ENCODE data around the gene GM2A. TPM values are rescaled to one million over a fixed set of nuclear protein-coding genes. Genes with fewer than 3 reads are reported as not detected.
"Not testable (repeated sequence)": the region's sequence is repeated elsewhere in the genome, so short reads cannot be mapped to it uniquely, and the experiment has no call there.

Gene GM2A
- total RNA-seq, 2 experiments from 2014 or later = 15.9 to 19.5 TPM

DNA sequence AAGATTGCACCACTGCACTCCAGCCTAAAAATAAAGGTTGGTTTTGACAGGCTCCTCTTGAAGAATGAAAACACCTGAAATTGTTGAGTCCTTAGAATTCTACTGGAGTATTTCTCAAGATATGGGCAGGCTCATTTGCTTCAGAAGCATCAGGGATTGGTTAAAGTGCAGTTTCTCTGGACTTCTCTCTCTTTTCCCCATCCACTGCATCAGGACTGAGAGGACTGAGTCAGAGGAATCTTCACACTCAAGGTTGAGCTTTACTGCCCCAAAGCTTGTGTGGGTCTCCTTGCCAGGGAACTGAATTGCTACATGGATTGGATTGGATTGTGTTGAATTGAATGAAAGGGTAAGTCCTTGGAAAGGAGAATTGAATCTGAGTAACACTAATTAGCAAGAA is 21.6 kb upstream of the GM2A start:
- CTCF ChIA-PET = interaction anchor here (0.8 to 3.2 kb wide), 3 partner anchors 9 to 540 kb away, joined by 3 to 19 read pairs (median 5); no protein-coding TSS in a partner anchor
- no peak overlapping the region for H3K27ac Mint-ChIP-seq
- no peak for DNase-seq
- no peak overlapping the region for H3K4me3 Mint-ChIP-seq
- no peaks in the 10 kb centered on the region for H3K27me3 Mint-ChIP-seq
- no peaks in the 10 kb centered on the region for H3K36me3 Mint-ChIP-seq (ENCODE audit: low read depth)
- H3K9me3 Mint-ChIP-seq = peaks cover 3% of the 10 kb centered on the region
- POLR2A ChIA-PET = no interaction called here
- H3K4me1 Mint-ChIP-seq = peaks cover 21% of the 10 kb centered on the region

DNA sequence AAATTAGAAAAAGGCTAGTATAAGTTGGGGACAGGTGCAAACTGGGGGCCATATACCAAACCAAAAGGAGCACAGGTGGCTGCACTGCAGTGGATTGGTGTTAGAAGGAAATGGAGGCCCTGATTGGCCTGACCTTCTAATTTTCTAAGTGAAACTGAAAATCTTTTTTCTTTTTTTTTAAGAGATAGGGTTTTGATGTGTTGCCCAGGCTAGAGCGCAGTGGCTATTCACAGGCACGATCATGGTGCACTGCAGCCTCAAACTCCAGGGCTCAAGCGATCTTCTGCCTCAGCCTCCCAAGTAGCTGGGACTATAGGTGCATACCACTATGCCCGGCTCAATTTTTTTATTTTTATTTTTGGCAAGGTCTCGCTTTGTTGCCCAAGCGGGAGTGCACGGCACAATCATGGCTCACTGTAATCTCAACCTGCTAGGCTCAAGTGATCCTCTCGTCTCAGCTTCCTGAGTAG is 19.3 kb upstream of the GM2A start:
- H3K36me3 Mint-ChIP-seq (ENCODE audit: low read depth) = no peaks in the 10 kb centered on the region
- ChIA-PET POLR2A (no interaction called here), CTCF (interaction anchor here (2.4 kb wide), 1 partner anchor 10 kb away, joined by 13 read pairs; the partner anchor contains the start of gene CCDC69)
- H3K4me1 Mint-ChIP-seq = peaks cover 29% of the 10 kb centered on the region
- peak overlapping the region; percentile 10 for H3K27ac Mint-ChIP-seq
- H3K27me3 Mint-ChIP-seq = no peaks in the 10 kb centered on the region
- no peaks in the 10 kb centered on the region for H3K9me3 Mint-ChIP-seq
- no peak for DNase-seq
- H3K4me3 Mint-ChIP-seq = no peak overlapping the region

DNA sequence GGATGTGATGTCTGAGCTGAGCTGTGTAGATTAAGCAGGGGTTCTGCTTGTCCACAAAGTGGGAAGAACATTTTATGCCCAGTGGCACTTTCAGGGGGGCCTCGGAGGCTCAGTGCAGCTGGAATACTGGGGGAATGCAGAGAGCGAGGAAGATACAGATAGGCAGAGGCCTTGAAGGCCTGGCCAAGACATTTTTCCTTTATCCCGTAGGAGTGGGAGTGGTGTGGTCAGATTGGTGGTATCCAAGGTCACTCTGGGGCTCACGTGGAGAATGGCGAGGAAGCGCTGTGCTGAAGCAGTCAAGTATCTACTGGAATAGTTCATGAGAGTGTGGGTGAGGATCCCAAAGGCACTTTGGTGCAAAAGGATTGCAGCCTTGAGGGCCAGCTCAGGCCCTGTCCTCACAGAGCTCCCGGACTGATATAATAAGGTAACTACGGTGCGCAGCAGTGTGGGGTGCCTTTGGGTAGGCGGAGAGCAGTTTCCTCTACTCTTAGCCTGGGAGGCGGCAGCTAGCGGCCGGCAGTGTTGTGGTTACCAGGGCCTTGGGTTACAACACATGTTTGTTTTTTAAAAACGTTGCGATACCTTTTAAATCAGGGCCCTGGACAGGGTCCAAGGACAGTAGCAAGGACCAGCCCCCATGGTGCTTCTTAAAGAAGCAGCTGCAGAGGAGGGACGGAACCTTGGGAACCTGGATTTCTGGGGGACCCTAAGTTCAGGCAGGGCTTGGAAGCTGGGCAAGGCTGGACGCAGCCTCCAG is 18.3 kb upstream of the GM2A start:
- peak; percentile 26 for DNase-seq
- Mint-ChIP-seq H3K4me1 (peaks cover 38% of the 10 kb centered on the region), H3K9me3 (no peaks in the 10 kb centered on the region), H3K27ac (no peak overlapping the region), H3K27me3 (no peaks in the 10 kb centered on the region), H3K36me3 (ENCODE audit: low read depth) (no peaks in the 10 kb centered on the region), H3K4me3 (no peak overlapping the region)
- ChIA-PET POLR2A (no interaction called here), CTCF (interaction anchor here (0.5 to 2.4 kb wide), 7 partner anchors 11 to 221 kb away, joined by 3 to 13 read pairs (median 4); partner anchors contain the start of gene CCDC69)

DNA sequence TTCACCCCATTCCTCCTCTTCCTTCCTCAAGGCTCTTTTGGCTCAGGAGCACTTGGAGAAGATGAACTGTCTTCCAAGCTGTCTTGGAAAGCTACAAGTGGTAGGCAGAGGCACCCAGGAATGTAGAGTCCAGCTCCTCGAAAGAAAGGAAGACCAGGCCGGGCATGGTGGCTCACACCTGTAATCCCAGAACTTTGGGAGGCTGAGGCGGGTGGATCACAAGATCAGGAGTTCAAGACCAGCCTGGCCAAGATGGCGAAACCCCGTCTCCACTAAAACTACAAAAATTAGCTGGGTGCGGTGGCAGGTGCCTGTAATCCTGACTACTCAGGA is 17.8 kb upstream of the GM2A start:
- H3K36me3 Mint-ChIP-seq (ENCODE audit: low read depth); H3K27me3 Mint-ChIP-seq; POLR2A ChIA-PET; H3K4me3 Mint-ChIP-seq; DNase-seq; H3K9me3 Mint-ChIP-seq: not testable (repeated sequence)
- H3K4me1 Mint-ChIP-seq = peaks cover 38% of the 10 kb centered on the region
- CTCF ChIA-PET = interaction anchor here (1.4 to 2.4 kb wide), 5 partner anchors 12 to 120 kb away, joined by 3 to 13 read pairs (median 4); partner anchors contain the start of gene CCDC69
- H3K27ac Mint-ChIP-seq = peak overlapping the region; percentile 46

DNA sequence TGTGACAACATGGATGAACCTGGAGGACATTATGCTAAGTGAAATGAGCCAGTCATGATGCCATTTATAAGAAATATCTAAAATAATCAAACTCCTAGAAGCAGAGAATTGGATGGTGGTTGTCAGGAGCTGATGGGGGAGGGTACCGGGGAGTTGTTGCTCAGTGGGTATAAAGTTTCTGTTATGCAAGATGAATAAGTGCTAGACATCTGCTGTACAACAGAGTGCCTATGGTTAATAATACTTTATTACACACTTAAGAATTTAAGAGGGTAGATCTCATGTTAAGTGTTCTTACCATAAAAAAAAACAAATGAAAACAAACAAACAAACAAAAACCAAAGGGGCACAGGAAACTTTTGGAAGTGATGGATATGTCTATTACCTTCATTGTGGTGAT is 16.1 kb upstream of the GM2A start:
- CTCF ChIA-PET = interaction anchor here (0.8 to 2.7 kb wide), 4 partner anchors 15 to 72 kb away, joined by 3 to 9 read pairs (median 4); no protein-coding TSS in a partner anchor

DNA sequence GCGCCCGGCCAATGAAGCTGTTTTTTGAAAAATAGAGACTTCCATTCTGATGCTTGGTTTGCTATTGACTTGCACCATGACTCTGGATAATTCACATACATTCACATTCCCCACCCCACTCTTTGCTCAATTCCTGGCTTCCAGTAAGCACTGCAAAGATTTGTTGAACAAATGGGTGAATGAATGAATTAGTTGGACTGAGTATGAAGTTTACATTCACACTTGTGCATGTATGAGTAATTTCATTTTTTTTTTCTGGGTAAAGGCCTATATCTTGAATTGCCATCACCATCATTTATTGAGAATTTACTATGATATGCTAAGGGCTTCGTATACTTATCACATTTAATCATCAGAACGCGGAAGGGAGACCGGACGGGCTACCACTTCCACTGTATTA is 15.3 kb upstream of the GM2A start:
- POLR2A ChIA-PET = interaction anchor here (0.7 kb wide), 1 partner anchor 14 kb away, joined by 4 read pairs; the partner anchor contains the start of gene CCDC69
- Mint-ChIP-seq H3K4me1 (peaks cover 41% of the 10 kb centered on the region), H3K4me3 (no peak overlapping the region), H3K27me3 (no peaks in the 10 kb centered on the region), H3K9me3 (no peaks in the 10 kb centered on the region), H3K36me3 (ENCODE audit: low read depth) (no peaks in the 10 kb centered on the region), H3K27ac (no peak overlapping the region)
- CTCF ChIA-PET = interaction anchor here (0.7 to 2.7 kb wide), 10 partner anchors 8 to 435 kb away, joined by 3 to 12 read pairs (median 5); partner anchors contain the start of gene CCDC69
- no peak for DNase-seq

More for the DNA sequence above, 16.1 kb upstream of the GM2A start:
- no peaks in the 10 kb centered on the region for H3K27me3 Mint-ChIP-seq
- H3K36me3 Mint-ChIP-seq (ENCODE audit: low read depth) = no peaks in the 10 kb centered on the region
- H3K4me3 Mint-ChIP-seq = no peak overlapping the region
- POLR2A ChIA-PET = interaction anchor here (0.7 kb wide), 1 partner anchor 13 kb away, joined by 4 read pairs; the partner anchor contains the start of gene CCDC69
- no peak for DNase-seq
- no peak overlapping the region for H3K27ac Mint-ChIP-seq
- H3K9me3 Mint-ChIP-seq = no peaks in the 10 kb centered on the region
- H3K4me1 Mint-ChIP-seq = peaks cover 41% of the 10 kb centered on the region

DNA sequence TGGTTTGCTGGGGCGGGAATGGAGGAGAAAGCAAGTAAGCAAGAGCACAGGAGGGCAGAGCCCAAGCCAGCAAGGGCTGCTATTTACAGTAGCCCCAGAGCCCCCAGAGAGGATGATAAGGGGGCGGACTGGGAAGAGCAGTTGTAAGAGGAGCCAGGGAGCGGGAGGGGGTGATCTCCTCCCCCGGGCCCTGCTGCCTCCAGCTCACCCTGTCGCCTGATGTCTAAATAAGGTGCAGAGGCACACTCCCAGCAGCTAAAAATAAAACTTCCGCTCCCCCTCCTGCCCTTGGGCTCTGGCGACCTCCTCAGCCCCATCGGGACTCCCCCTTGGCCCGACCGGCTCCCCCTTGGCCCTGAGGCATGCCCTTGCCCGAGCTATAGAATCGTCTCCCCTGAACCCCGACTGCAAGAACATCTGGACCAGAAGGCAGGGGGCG is 14.7 kb upstream of the GM2A start:
- no peak for DNase-seq
- no peaks in the 10 kb centered on the region for H3K27me3 Mint-ChIP-seq
- no peak overlapping the region for H3K27ac Mint-ChIP-seq
- no peak overlapping the region for H3K4me3 Mint-ChIP-seq
- no peaks in the 10 kb centered on the region for H3K9me3 Mint-ChIP-seq
- POLR2A ChIA-PET = no interaction called here
- H3K4me1 Mint-ChIP-seq = peaks cover 39% of the 10 kb centered on the region
- CTCF ChIA-PET = interaction anchor here (0.7 to 2.7 kb wide), 17 partner anchors 9 to 434 kb away, joined by 3 to 13 read pairs (median 5); partner anchors contain the start of genes CCDC69 and GM2A
- H3K36me3 Mint-ChIP-seq (ENCODE audit: low read depth) = no peaks in the 10 kb centered on the region

DNA sequence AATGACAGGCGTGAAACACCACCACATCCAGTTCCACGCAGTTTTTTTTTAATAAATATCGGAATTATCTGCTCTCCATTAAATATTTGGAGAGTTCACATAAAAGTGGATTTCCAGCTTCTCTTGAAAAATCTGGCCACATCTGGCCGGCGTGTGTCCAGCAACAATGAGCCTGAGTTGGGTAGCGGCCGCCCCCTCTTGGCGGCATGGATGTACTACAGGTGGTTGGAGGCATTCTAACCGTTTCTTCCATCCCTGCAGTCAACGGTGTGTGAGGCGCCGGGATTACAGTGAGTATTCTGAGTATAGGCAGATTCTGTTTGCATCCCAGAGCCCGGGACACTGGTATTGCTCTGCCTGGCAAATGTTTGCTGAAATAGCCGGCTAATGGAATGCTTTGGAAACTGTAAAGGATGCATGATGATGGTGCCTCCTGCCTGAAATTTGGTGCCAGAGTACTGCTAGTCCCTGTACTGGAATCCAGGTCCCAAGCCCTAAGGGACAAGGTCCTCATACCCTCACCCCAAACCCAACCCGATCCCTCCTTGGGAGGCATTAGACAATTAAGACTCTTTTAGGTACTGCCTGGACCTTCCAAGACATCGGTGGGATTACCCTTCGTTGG is 13.6 kb upstream of the GM2A start:
- H3K4me3 Mint-ChIP-seq = no peak overlapping the region
- DNase-seq = peak; percentile 61
- no peaks in the 10 kb centered on the region for H3K27me3 Mint-ChIP-seq
- H3K9me3 Mint-ChIP-seq = no peaks in the 10 kb centered on the region
- ChIA-PET CTCF (interaction anchor here (0.7 to 4.3 kb wide), 19 partner anchors 9 to 130 kb away, joined by 3 to 19 read pairs (median 5); partner anchors contain the start of genes CCDC69 and GM2A), POLR2A (no interaction called here)
- peaks cover 41% of the 10 kb centered on the region for H3K4me1 Mint-ChIP-seq
- no peak overlapping the region for H3K27ac Mint-ChIP-seq
- no peaks in the 10 kb centered on the region for H3K36me3 Mint-ChIP-seq (ENCODE audit: low read depth)

DNA sequence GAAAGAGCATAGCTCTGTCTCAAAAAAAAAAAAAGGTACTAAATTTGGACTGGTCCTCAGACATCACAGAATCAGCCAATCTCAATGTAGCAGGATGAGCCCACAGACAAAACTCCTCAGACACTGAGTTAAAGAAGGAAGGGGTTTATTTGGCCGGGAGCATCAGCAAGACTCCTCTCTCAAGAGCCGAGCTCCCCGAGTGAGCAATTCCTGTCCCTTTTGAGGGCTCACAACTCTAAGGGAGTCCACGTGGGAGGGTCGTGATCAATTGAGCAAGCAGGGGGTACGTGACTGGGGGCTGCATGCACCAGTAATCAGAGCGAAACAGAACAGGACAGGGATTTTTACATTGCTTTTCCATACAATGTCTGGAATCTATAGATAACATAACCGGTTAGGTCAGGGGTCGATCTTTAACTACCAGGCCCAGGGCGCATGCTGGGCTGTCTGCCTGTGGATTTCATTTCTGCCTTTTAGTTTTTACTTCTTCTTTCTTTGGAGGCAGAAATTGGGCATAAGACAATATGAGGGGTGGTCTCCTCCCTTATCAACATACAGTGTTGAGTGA is 12.6 kb upstream of the GM2A start:
- not testable (repeated sequence) for H3K4me3 Mint-ChIP-seq; H3K9me3 Mint-ChIP-seq; H3K36me3 Mint-ChIP-seq (ENCODE audit: low read depth); DNase-seq; H3K27ac Mint-ChIP-seq; H3K27me3 Mint-ChIP-seq
- POLR2A ChIA-PET = interaction anchor here (0.7 kb wide), 1 partner anchor 78 kb away, joined by 3 read pairs; no protein-coding TSS in a partner anchor
- CTCF ChIA-PET = interaction anchor here (0.6 to 4.3 kb wide), 7 partner anchors 10 to 1895 kb away, joined by 3 to 19 read pairs (median 4); partner anchors contain the start of genes GM2A and GRPEL2
- peaks cover 36% of the 10 kb centered on the region for H3K4me1 Mint-ChIP-seq

DNA sequence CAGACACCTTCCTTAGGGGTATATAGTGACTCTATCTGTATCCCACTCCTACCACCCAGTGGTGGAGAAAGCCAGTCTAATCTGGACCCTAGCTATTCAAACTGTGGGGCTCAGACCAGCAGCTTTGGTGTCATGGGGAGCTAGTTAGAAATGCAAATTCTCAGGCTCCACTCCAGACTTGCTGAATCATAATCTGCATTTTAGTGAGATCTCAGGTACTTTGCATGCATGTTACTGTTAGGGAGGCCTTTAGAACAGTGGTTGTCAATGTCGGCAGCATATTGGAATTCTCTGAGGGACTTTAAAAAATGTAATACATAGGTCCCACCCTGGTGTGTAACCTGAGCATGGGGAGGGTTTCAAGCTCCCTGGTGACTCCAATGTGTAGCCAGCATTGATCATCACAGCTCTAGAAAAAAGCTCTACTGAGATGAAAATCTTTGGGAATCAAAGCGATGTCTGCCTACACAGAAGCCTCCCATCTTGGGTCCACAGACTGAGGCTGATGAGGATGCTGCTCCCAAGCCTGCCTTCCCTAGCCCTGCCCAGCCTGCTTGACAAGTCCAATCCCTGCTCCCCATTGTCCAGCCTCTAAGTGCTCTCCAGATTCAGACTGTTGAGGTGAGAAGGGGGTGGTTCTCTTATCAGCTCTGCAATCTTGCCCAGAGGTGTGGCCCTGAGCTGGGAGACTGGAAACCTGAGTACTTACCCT is 11.9 kb upstream of the GM2A start:
- no peak overlapping the region for H3K27ac Mint-ChIP-seq
- H3K27me3 Mint-ChIP-seq = no peaks in the 10 kb centered on the region
- H3K9me3 Mint-ChIP-seq = no peaks in the 10 kb centered on the region
- DNase-seq = no peak
- no peaks in the 10 kb centered on the region for H3K36me3 Mint-ChIP-seq (ENCODE audit: low read depth)
- peaks cover 37% of the 10 kb centered on the region for H3K4me1 Mint-ChIP-seq
- POLR2A ChIA-PET = interaction anchor here (0.7 kb wide), 1 partner anchor 77 kb away, joined by 3 read pairs; no protein-coding TSS in a partner anchor
- CTCF ChIA-PET = interaction anchor here (0.6 to 4.3 kb wide), 9 partner anchors 10 to 1234 kb away, joined by 3 to 19 read pairs (median 4); partner anchors contain the start of gene GM2A
- no peak overlapping the region for H3K4me3 Mint-ChIP-seq

DNA sequence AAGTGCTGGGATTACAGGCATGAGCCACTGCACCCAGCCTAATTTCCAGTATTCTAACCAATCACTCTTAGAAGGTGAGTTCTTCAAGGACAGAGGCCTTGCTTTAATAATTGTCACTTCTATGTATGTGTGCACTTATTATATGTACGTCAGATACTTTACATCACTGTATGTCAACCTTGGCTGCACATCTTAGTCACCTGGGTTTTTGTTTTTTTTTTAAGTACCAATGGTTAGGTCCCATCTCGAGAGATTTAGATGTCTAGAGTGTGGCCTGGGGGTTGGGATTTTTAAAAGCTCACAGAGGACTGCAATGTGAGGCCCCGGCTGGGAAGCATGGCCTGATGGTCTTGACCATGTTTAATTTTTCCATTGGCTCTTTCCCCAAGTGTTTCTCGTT is 9.9 kb upstream of the GM2A start:
- H3K27ac Mint-ChIP-seq = peak overlapping the region; percentile 55
- H3K27me3 Mint-ChIP-seq = no peaks in the 10 kb centered on the region
- CTCF ChIA-PET = interaction anchor here (0.6 to 4.3 kb wide), 3 partner anchors 9 to 231 kb away, joined by 4 to 19 read pairs (median 9); partner anchors contain the start of gene GM2A
- no peak for DNase-seq
- no peak overlapping the region for H3K4me3 Mint-ChIP-seq
- H3K36me3 Mint-ChIP-seq (ENCODE audit: low read depth) = no peaks in the 10 kb centered on the region
- H3K9me3 Mint-ChIP-seq = no peaks in the 10 kb centered on the region
- POLR2A ChIA-PET = no interaction called here
- peaks cover 33% of the 10 kb centered on the region for H3K4me1 Mint-ChIP-seq

DNA sequence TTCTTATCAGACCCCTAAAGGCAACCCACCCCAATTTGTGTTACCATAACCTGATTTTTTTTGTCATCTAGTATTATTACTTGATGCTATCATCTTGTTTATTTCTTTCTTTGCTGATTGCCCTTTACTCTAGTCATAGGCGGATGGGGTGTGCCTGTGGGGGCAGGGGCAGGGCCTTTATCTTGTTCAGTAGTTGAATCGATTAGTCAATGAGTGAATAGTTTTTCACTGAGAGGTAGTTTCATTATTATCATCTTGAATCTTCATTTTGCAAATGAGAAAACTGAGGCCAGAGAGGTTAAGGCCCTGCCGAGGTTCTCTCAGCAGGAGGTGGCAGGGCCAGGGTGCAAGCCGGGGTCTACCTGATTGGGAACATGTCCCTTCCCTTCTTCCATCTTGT is 9.4 kb upstream of the GM2A start:
- H3K9me3 Mint-ChIP-seq = no peaks in the 10 kb centered on the region
- POLR2A ChIA-PET = no interaction called here
- H3K36me3 Mint-ChIP-seq (ENCODE audit: low read depth) = no peaks in the 10 kb centered on the region
- peaks cover 30% of the 10 kb centered on the region for H3K4me1 Mint-ChIP-seq
- no peak for DNase-seq
- H3K27me3 Mint-ChIP-seq = no peaks in the 10 kb centered on the region
- H3K4me3 Mint-ChIP-seq = no peak overlapping the region
- CTCF ChIA-PET = interaction anchor here (4.3 kb wide), 1 partner anchor 13 kb away, joined by 19 read pairs; no protein-coding TSS in a partner anchor
- no peak overlapping the region for H3K27ac Mint-ChIP-seq
